GM19193 (cell line): ENCODE results near the gene DNAL1.

Experiments used
- POLR2A ChIP-seq: IDR thresholded peaks from 4 replicates; pipeline ENCODE4 v1.6.1; 2011; ENCODE audit not compliant: insufficient read depth, insufficient read length; ENCODE audit errors: extremely low read depth

Gene DNAL1

DNA sequence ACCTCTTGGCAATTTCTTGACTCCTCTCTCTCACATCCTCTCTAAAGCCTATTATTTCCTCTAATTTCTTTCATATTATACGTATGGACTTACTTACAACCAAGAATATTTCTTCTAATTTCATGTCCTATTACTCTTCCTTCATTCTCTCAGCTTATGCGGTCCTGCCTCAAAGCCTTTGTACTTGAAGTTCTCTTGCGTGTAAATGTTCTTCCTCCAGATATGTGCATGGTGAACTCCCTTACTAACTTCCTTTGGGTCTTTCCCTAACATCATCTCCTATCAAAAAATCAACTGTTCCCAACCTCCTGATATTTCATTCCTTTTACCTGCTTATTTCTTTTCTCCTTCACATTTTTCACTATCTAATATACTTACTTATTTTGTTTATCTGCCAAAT lies 23.1 kb downstream of the DNAL1 start:
- TF ChIP-seq POLR2A, result no peak

DNA sequence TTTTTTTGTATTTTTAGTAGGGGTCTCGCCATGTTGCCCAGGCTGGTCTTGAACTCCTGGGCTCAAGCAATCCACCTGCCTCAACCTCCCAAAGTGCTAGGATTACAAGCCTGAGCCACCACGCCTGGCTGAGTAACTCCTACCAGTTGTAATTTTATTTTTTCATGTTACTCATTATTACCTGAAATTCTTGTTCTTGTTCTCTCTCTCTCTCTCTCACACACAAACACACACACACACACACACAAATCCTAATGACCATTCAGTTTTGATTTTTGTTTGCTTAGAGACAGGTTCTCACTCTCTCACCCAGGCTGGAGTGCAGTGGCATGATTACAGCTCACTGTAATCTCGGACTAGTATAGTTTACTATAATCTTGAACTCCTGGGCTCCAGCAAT lies 30.2 kb downstream of the DNAL1 start:
- no peak for TF ChIP-seq POLR2A

DNA sequence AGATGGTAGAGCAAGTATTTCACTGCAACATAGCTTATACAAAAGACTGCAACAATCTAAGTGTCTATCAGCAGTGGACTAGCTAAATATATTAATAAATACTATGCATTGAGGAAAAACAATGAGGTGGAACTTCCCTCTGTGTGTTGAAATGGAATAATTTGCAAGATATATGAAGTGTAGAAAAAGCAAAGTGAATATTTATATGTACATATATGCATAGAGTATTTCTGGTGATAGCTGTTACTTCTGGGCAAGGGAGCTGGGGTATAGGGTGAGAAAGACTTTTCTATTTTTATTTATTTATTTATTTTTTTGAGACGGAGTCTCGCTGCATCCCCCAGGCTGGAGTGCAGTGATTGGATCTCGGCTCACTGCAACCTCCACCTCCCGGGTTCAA lies 33.9 kb downstream of the DNAL1 start:
- TF ChIP-seq POLR2A, result no peak

DNA sequence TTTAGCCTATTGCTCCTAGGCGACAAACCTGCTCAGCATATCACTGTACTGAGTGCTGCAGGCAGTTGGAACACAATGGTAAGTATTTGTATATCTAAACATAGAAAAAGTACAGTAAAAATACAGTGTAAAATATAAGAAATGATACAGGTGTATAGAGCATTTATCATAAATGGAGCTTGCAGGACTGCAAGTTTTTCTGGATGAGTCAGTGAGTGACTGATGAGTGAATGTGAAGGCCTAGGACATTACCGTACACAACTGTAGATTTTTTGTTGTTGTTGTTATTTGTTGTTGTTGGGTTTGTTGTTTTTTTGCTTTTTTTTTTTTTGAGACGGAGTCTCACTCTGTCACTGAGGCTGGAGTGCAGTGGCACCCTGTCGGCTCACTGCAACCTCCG lies 36.0 kb downstream of the DNAL1 start:
- no peak for TF ChIP-seq POLR2A

DNA sequence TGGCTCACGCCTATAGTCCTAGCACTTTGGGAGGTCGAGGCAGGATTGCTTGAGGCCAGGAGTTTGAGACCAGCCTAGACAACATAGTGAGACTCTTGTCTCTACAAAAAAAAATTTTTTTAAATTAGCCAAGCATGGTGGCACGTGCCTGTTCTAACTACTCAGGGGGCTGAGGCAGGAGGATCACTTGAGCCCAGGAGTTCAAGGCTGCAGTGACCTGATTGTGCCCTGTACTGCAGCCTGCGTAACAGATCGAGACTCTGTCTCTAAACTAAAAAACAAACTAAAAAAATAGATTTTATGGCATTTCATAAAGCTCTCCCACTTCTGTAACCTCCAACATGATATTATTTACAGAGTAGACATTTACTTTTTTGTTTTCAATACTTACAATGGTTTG lies 39.8 kb downstream of the DNAL1 start:
- TF ChIP-seq POLR2A, result no peak

DNA sequence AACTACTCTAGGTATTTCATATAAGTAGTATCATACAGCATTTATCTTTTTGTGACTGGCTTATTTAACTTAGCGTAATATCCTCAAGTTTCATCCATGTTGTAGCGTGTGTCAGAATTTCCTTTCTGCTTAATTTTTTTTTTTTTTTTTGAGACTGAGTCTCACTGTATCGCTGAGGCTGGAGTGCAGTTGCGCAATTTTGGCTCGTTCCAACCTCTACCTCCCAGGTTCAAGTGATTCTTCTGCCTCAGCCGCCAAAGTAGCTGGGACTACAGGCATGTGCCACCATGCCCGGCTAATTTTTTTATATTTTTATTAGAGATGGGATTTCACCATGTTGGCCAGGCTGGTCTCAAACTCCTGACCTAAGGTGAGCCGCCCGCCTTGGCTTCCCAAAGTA lies 40.5 kb downstream of the DNAL1 start:
- TF ChIP-seq POLR2A, result no peak

DNA sequence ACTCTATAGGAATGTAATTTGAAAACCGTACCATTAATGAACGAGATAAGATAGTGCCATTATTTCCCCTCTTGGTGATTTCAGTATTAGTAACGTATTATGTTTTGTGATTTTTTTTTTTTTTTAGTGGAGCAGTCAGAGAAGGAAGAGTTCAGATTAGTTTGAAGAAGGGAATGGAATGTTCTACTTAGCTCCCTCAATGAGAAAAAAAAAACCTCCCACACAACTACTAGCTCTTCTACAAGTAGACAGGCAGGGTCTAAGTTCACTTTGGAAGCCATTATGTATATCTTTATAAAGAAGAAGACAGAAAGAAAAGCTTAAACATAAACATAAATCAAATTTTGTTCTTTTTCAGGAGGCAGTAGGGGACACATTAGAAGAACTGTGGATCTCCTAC lies 42.1 kb downstream of the DNAL1 start:
- TF ChIP-seq POLR2A, result no peak

DNA sequence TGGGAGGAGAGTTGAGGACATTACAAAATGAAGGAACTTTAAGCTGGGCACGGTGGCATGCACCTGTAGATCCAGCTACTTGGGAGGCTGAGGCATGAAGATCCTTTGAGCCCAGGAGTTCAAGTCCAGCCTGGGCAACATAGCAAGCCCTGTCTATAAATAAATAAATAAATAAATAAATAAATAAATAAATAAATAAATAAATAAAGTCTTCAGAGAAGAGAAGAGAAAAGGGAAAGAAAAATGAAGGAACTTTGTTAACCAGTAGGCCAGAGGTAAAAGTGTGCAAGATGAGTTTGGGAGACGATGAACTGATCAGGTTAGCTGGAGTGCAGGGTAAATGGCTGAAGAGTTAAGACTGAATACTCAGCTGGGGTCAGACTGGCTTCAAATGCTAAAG lies 49.3 kb downstream of the DNAL1 start:
- no peak for TF ChIP-seq POLR2A

DNA sequence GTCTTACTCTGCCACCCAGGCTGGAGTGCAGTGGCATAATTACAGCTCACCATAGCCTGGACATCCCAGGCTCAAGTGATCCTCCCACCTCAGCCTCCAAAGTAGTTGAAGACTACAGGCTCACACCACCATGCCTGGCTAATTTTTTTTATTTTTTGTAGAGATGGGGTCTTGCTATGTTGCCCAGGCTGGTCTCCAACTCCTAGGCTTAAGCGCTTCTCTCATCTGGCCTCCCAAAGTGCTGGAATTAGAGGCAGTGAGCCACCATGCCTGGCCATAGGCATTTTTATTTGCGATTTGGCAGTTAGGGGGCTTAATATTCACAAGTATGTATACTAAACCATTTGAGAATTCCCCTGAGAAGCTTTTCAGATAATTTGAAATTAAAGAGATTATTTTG lies 50.3 kb downstream of the DNAL1 start:
- TF ChIP-seq POLR2A, result no peak

DNA sequence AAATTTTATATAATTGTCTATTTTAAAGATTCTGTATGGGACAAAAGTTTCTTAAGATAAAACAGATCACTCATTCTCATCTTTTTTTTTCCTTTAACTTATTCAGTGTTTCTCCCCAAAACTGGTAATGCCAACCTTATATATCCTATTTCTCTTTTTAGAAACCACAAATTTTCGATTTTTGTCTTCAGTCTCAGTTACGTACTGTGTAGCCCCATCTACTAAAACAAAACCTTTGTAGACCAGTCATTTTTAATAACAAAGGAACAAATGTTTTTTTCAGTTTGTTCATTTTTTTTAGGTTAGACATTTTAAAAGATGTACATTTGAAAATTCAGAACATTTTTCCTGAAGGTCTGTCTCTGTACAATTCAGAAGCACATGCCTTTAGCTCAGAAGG lies 51.2 kb downstream of the DNAL1 start:
- TF ChIP-seq POLR2A, result no peak

DNA sequence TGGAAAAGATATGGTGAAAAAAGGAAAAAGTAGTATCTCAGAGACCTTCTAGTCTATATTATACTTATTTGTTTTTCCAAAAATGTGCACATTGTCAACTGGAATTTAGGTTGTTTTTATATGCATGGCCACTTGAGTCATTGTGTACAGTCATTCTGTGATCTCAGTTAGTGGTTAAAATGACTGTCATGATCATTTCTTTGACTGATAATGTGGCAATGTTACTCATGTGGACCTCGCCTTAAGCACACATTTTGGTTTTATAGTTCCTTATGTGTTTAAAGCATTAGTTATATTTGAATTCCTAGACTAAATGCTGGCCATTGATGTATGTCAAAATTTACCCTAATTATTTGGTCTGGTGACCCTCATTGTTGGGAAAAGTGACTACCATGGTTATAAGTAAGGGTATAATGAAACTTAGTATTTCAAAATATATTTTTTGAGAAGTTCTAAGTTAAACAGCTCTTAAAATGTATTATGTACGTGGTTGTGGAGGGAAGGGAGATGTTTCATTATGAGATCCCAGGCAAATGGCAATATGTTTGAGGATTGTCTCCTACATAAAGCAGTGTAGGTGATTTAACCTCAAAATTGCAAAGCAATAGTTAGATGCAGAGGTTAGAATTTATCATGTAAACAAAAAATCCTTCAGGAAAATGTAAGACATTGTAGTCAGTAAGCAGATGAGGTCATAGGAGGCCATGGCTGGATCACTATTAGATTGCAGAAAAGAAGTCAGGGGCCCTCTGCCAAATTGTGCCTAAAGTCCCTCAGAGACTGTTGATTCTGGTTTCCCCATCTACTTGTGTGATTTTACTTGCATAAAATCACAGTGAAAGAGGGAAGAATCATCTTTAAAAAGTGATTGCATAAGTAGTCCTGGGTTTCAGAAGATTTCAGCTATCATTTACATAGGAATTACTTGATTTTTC lies 51.9 kb downstream of the DNAL1 start:
- TF ChIP-seq POLR2A, result no peak

DNA sequence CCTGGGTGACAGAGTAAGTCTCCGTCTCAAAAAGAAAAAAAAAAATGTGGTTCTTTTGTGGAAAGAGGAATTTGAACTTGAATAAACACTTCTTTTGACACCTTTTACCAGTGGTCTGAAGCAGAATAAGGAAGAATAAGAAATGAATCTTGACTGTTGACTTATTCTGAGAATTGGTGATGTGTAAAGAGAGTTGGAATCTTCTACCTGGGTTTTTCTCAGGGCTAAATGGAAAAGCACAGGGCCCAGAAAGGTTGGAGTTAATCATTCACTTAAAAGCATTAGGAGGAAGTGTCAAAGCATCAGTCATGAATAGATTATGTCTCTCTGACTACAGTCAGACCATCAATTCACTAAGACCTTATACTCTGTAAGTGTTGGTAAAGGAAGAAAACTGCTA lies 55.5 kb downstream of the DNAL1 start:
- TF ChIP-seq POLR2A, result no peak

DNA sequence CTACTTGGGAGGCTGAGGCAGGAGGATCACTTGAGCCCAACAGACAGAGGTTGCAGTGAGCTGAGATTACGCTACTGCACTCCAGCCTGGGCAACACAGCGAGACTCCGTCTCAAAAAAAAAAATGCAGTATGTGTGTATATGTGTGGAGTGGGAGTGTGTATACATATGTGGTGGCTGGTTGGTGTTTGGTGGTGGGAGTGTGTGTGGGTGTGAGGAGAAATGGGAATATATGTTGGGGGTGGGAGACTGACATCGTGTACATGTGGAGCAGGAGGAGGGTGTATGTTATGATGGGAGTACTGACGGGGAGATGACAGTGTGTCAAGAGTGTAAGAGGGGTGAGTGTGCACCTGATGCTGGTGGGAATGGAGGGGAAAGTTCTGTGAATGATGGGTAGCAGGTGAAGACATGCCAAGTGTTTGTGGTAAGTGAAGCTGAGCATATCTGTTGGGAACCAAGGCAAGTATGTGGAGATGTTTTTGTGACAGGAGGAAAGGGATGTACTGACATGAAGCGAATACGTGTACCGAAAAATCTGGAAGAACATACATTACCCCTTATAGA lies 65.2 kb downstream of the DNAL1 start:
- TF ChIP-seq POLR2A, result no peak

DNA sequence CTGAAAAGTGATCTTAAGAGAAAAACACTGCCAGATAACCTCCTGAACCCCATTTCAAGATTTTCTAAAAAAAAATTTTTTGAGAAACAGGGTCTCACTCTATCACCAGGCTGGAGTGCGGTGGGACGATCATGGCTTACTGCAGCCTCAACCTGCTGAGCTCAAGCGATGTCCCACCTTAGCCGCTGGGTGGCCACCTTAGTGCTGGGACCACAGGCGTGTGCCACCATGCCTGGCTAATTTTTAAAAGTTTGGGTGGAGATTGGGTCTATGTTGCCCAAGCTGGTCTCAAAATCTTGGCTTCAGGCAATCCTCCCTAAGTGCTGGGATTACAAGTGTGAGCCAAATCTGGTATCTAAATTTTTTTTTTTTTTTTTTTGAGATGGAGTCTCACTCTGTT lies 66.0 kb downstream of the DNAL1 start:
- no peak for TF ChIP-seq POLR2A

DNA sequence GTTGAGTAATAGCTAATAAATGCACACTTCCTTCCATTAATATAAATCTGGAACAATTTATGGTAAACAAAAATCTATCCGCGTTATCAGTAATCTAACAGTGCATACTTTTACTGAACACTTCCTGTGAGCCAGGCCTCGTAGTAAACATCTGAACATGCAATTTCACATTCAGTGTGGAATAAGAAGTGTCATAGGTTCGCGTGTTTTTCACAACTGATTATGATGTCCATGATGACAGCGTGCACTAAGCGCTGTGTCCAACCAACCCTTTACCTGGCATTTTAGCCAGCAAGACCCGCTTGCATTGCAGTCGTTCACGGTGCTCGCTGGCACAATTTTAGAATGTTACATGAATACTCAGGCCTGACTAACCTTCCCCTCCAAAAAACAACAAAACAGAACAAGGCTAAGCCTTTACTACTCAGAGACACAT lies 67.3 kb downstream of the DNAL1 start:
- TF ChIP-seq POLR2A, result no peak

DNA sequence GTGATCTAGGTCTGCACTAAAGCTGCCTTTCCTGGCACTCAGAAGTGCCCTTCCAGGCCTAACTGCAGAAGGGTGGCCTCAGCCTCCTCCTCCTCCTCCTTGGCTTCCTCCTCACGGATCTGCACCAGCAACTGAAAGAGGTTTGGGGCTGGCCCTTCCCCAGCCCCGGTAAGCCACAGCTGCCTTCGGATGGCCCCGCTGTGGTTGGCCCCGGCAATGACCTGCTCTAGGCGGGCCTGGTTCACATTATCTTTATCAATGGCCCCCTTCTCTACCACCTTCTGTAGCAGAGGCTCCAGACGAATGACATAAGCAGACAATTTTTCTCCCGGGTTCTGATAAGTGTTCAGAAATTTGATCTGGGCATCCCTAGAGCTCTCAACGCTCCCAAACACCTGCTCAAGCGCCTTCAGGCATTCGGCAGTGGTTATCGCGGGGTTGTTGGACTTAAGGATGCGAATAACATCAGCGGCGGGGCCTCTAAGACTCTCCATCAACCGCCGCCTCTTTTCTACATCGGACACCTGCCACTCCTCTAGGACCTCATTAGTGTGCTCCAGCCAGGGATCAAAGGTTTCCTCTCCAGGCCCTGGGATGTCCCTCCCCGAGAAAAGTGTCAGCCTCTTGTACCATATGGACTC lies 67.9 kb downstream of the DNAL1 start:
- TF ChIP-seq POLR2A, result no peak
